ENCODE measurements around the gene NGEF. TPM values are rescaled to one million over a fixed set of nuclear protein-coding genes. Genes with fewer than 3 reads are reported as not detected.

NGEF gene
- total RNA-seq, 3 donors from 2014 or later: 1.6 to 6.3 TPM; not detected in 1

- no peaks in the 10 kb centered on the region for H3K9me3 ChIP-seq
- no peak overlapping the region for H3K4me3 ChIP-seq
- intact Hi-C loops (cut with DNase I; ENCODE audit: low total_unique reads): loop anchor here (5.0 kb wide), 1 partner anchor 1518 kb away; no protein-coding TSS in a partner anchor
- no peaks in the 10 kb centered on the region for H3K4me1 ChIP-seq
- no peaks in the 10 kb centered on the region for H3K36me3 ChIP-seq
- H3K27me3 ChIP-seq: no peaks in the 10 kb centered on the region
- TF ChIP-seq POLR2A (IDR thresholded peaks at IDR 0.05): no peak
- no peak for TF ChIP-seq CTCF (IDR thresholded peaks at IDR 0.05)
- TF ChIP-seq POLR2AphosphoS5 (IDR thresholded peaks at IDR 0.05): no peak
- H3K27ac ChIP-seq: no peak overlapping the region
- peak in 1 of 2 donors; percentile 36 for DNase-seq (ENCODE audit: low spot score in 2 of 2)
Observed at GRCh38 chr2:232879618-232880494, 133.2 kb downstream of the NGEF start.

GRCh38 chr2:232878855-232879617 is 134.0 kb downstream of the NGEF start:
- peak in 1 of 2 donors; percentile 46 for DNase-seq (ENCODE audit: low spot score in 2 of 2)
- Histone ChIP-seq H3K27ac (no peak overlapping the region), H3K9me3 (no peaks in the 10 kb centered on the region), H3K36me3 (no peaks in the 10 kb centered on the region), H3K4me1 (no peaks in the 10 kb centered on the region), H3K4me3 (no peak overlapping the region), H3K27me3 (no peaks in the 10 kb centered on the region)
- intact Hi-C loops (cut with DNase I; ENCODE audit: low total_unique reads): no loop called here
- TF ChIP-seq POLR2A (IDR thresholded peaks at IDR 0.05) (no peak), POLR2AphosphoS5 (IDR thresholded peaks at IDR 0.05) (no peak), CTCF (IDR thresholded peaks at IDR 0.05) (no peak)

- Histone ChIP-seq H3K27ac (no peak overlapping the region), H3K9me3 (no peaks in the 10 kb centered on the region), H3K27me3 (no peaks in the 10 kb centered on the region), H3K36me3 (no peaks in the 10 kb centered on the region), H3K4me3 (no peak overlapping the region), H3K4me1 (no peaks in the 10 kb centered on the region)
- intact Hi-C loops (cut with DNase I; ENCODE audit: low total_unique reads): no loop called here
- DNase-seq (ENCODE audit: low spot score in 2 of 2): peak in 1 of 2 donors; percentile 37
- TF ChIP-seq CTCF (IDR thresholded peaks at IDR 0.05) (no peak), POLR2A (IDR thresholded peaks at IDR 0.05) (no peak), POLR2AphosphoS5 (IDR thresholded peaks at IDR 0.05) (no peak)
Observed at GRCh38 chr2:232877940-232878511, 135.0 kb downstream of the NGEF start.

GRCh38 chr2:232876978-232877441 is 136.0 kb downstream of the NGEF start:
- H3K36me3 ChIP-seq: no peaks in the 10 kb centered on the region
- DNase-seq (ENCODE audit: low spot score in 2 of 2): peak in 1 of 2 donors; percentile 35
- TF ChIP-seq POLR2A (IDR thresholded peaks at IDR 0.05) (no peak), CTCF (IDR thresholded peaks at IDR 0.05) (no peak), POLR2AphosphoS5 (IDR thresholded peaks at IDR 0.05) (no peak)
- intact Hi-C loops (cut with DNase I; ENCODE audit: low total_unique reads): no loop called here
- H3K4me1 ChIP-seq: no peaks in the 10 kb centered on the region
- peak overlapping the region; percentile 26 to 73 (median 62) for H3K4me3 ChIP-seq
- no peaks in the 10 kb centered on the region for H3K9me3 ChIP-seq
- peak overlapping the region; percentile 35 to 52 for H3K27ac ChIP-seq
- H3K27me3 ChIP-seq: no peaks in the 10 kb centered on the region
